Heart left ventricle (tissue), 16 donors: Measurements from ENCODE around the gene DNER. TPM values are rescaled to one million over a fixed set of nuclear protein-coding genes. Genes with fewer than 3 reads are reported as not detected.

Experiments used
- ATAC-seq, 4 donors: fragments of 200-7000 bp; cut with Tn5 transposase; one replicate each; pipeline ENCODE4 v1.9.1; 2020 to 2022; ENCODE audit warnings: moderate library complexity in 4 of 4, mild to moderate bottlenecking in 3 of 4, moderate number of reproducible peaks in 1 of 4
- DNase-seq, 5 donors: peaks; one replicate each; pipeline ENCODE4 v3.0.0-alpha.2; 2020
- H3K27ac ChIP-seq, 12 donors: fragments of 200-600 bp; sonication (generic) in 4 of 12; one replicate each; pipeline versions ENCODE4 v1.5.0 to v1.8.0; 2016 to 2022; ENCODE audit warnings: mild to moderate bottlenecking in 2 of 12
- H3K27me3 ChIP-seq, 9 donors: fragments of 200-600 bp; sonication (generic) in 2 of 9; one replicate each; pipeline versions ENCODE4 v1.5.1 to v1.8.0; 2016 to 2022; ENCODE audit warnings: mild to moderate bottlenecking in 3 of 9
- H3K36me3 ChIP-seq, 9 donors: fragments of 200-600 bp; sonication (generic) in 2 of 9; one replicate each; pipeline versions ENCODE4 v1.5.0 to v1.8.0; 2018 to 2022; ENCODE audit warnings: mild to moderate bottlenecking in 2 of 9
- H3K4me1 ChIP-seq, 12 donors: fragments of 200-600 bp; sonication (generic) in 4 of 12; one replicate each; pipeline versions ENCODE4 v1.5.0 to v1.8.0; 2016 to 2022; ENCODE audit warnings: mild to moderate bottlenecking in 3 of 12
- H3K4me3 ChIP-seq, 12 donors: fragments of 200-600 bp; sonication (generic) in 4 of 12; one replicate each; pipeline versions ENCODE4 v1.5.0 to v1.8.0; 2017 to 2022; ENCODE audit warnings: mild to moderate bottlenecking in 9 of 12, moderate library complexity in 4 of 12
- H3K9me3 ChIP-seq, 12 donors: fragments of 200-600 bp; sonication (generic) in 4 of 12; one replicate each; pipeline versions ENCODE4 v1.5.0 to v1.8.0; 2016 to 2022; ENCODE audit warnings: mild to moderate bottlenecking in 1 of 12
- POLR2A ChIP-seq, 2 donors: fragments of 450-650 bp; IDR thresholded peaks; one replicate each; pipeline ENCODE4 v1.6.1; 2017; ENCODE audit warnings: antibody characterized with exemption in 2 of 2, mild to moderate bottlenecking in 2 of 2, moderate library complexity in 2 of 2
- WGBS, 4 donors: extraction: QIAGEN DNeasy Blood & Tissue Kit in 2 of 4; methylation state at CpG; one replicate each; pipeline versions ENCODE4 v1.1.5 to v1.1.7; 2013 to 2018; 5-methylcytosine and 5-hydroxymethylcytosine counted together
- intact Hi-C, 10 donors: fragments of 100-400 bp; cut with DNase I; formaldehyde crosslinking; loops; one replicate each; pipeline versions ENCODE4 v1.11.1 to v1.14.2; 2022
- polyA plus RNA-seq, 2 donors: library from polyadenylated mRNA; stranded (reverse); fragments of 200-250 nt; gene quantifications; one replicate each; pipeline ENCODE4 v1.2.3, GENCODE V29; 2013
- total RNA-seq, 9 donors: library from RNA; depleted of rRNA in 2 of 9; stranded (reverse); fragments of >200 nt in 2 of 9; fragmentation: NEBNext Ultra II Directional in 3 of 9; extraction: Animal tissue kit (Norgen Biotek cat#: 25700) in 3 of 9; gene quantifications; one replicate each; pipeline versions ENCODE4 v1.1.0 to v1.2.4, GENCODE V29; 2016 to 2023
- TF ChIP-seq, protein P1 (sequence below), 12 donors: fragments of 200-600 bp; sonication (generic) in 4 of 12; IDR thresholded peaks; one replicate each; pipeline versions ENCODE4 v1.5.0 to v1.8.0; 2018 to 2022; ENCODE audit warnings: antibody characterized with exemption in 12 of 12, mild to moderate bottlenecking in 5 of 12
- donor health status: ischemic (EF 13 %, LVEDD 7.1; RV severe dilation, severe dysfunction).
- donor health status: healthy with polysubstance abuse.
- donor health status: DM: no; HTN: yes; CAD: no.
- donor health status: DM: no; HTN: no; CAD: no.
- donor health status: ischemic (EF 25% LVEDD 6.9; RV normal size, moderate dysfunction).
- donor health status: ischemic (EF 25% LVEDD 5.7; RV mildly dilated, moderate dysfunction).
- donor health status: healthy.
- donor health status: DM: yes; HTN: yes; CAD: no.
- donor health status: ischemic (EF 35%, LVEDD 5.7; RV mildly dilated, moderate dysfunction).
- donor health status: nonischemic (EF 11% LVEDD 7.7; RV severe dilation, severe dysfunction).
- donor health status: DM: yes; HTN: yes; CAD: no.
- donor health status: PGD.
- donor health status: ischemic (EF 29% LVEDD 5.4; RV normal size, mild dysfunction).
- donor health status: nonischemic (EF 23%, LVEDD 6.1; RV moderate dilation, normal function).

Gene DNER
- total and polyA plus RNA-seq, 11 donors = 0.19 to 3.3 (median 0.82) TPM

DNA sequence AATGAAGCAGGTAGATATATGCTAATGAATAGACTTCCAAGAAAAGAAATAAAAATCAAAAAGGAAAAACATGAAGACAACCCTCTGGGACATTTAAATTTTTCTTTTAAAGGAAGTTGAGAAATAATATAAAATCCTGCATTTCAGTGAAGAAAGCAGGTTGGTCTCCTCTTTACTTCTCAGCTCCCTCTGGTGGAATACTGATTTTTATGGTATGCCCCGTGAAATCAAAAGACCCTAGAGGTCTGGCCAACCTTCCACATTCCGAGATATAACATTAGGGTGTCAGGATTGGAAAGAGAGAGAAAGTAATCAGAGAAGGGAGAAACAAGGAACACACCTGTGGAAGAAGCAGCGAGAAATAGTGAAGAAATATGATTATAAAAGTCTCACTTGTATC lies 72.7 kb downstream of the DNER start:
- intact Hi-C loops = no loop called here
- H3K27ac ChIP-seq = no peak overlapping the region
- no peaks in the 10 kb centered on the region for H3K36me3 ChIP-seq
- peaks cover 0 to 2% (median 0%) of the 10 kb centered on the region in 9 donors for H3K27me3 ChIP-seq
- H3K4me1 ChIP-seq = no peaks in the 10 kb centered on the region
- DNase-seq = no peak
- WGBS, 4 donors = 55 to 61% (median 58%) methylated on average over 3 of the region's 3 CpGs
- H3K9me3 ChIP-seq = no peaks in the 10 kb centered on the region
- ATAC-seq = no peak
- TF ChIP-seq, protein P1, sequence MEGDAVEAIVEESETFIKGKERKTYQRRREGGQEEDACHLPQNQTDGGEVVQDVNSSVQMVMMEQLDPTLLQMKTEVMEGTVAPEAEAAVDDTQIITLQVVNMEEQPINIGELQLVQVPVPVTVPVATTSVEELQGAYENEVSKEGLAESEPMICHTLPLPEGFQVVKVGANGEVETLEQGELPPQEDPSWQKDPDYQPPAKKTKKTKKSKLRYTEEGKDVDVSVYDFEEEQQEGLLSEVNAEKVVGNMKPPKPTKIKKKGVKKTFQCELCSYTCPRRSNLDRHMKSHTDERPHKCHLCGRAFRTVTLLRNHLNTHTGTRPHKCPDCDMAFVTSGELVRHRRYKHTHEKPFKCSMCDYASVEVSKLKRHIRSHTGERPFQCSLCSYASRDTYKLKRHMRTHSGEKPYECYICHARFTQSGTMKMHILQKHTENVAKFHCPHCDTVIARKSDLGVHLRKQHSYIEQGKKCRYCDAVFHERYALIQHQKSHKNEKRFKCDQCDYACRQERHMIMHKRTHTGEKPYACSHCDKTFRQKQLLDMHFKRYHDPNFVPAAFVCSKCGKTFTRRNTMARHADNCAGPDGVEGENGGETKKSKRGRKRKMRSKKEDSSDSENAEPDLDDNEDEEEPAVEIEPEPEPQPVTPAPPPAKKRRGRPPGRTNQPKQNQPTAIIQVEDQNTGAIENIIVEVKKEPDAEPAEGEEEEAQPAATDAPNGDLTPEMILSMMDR (IDR thresholded peaks at IDR 0.05) = no peak
- TF ChIP-seq POLR2A (IDR thresholded peaks at IDR 0.05) = no peak
- no peak overlapping the region for H3K4me3 ChIP-seq

GRCh38 chr2:229640636-229641035 lies 73.7 kb downstream of the DNER start:
- Histone ChIP-seq H3K9me3 (no peaks in the 10 kb centered on the region), H3K4me3 (no peak overlapping the region), H3K36me3 (no peaks in the 10 kb centered on the region), H3K4me1 (no peaks in the 10 kb centered on the region), H3K27ac (no peak overlapping the region), H3K27me3 (peaks cover 0 to 8% (median 0%) of the 10 kb centered on the region in 9 donors)
- TF ChIP-seq, protein P1 (IDR thresholded peaks at IDR 0.05) = no peak
- TF ChIP-seq POLR2A (IDR thresholded peaks at IDR 0.05) = no peak
- DNase-seq = no peak
- ATAC-seq = no peak
- intact Hi-C loops = no loop called here
- WGBS, 4 donors = 89 to 94% (median 90%) methylated on average over 4 of the region's 4 CpGs

DNA sequence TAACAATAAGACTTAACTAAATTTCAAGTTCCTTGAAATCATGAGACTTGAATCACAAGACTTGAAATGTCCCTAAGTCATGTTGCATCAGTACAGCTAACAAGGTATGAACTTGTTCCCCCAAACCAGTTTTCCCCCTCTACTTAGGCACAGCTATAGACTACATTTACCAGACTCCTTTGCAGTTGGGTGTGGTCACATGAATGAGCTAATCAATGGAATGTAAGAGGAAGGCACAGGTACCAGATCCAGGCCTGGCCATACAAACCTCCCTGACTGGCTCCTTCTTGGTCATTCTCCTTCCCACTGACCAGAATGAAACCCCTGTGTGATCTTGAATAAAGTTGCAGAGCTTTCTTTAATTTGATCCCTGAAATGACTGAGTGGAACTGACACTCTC lies 77.8 kb downstream of the DNER start:
- H3K9me3 ChIP-seq = no peaks in the 10 kb centered on the region
- ATAC-seq = no peak
- intact Hi-C loops = no loop called here
- no peak overlapping the region for H3K4me3 ChIP-seq
- H3K4me1 ChIP-seq = no peaks in the 10 kb centered on the region
- TF ChIP-seq, protein P1 (IDR thresholded peaks at IDR 0.05) = no peak
- no peak for TF ChIP-seq POLR2A (IDR thresholded peaks at IDR 0.05)
- peaks cover 0 to 31% (median 4%) of the 10 kb centered on the region in 9 donors for H3K27me3 ChIP-seq
- H3K36me3 ChIP-seq = no peaks in the 10 kb centered on the region
- no peak overlapping the region for H3K27ac ChIP-seq
- DNase-seq = no peak

GRCh38 chr2:229635371-229635680 lies 79.0 kb downstream of the DNER start:
- TF ChIP-seq, protein P1 (IDR thresholded peaks at IDR 0.05) = no peak
- no peak for TF ChIP-seq POLR2A (IDR thresholded peaks at IDR 0.05)
- Histone ChIP-seq H3K27me3 (peaks cover 0 to 36% (median 4%) of the 10 kb centered on the region in 9 donors), H3K4me3 (no peak overlapping the region), H3K9me3 (no peaks in the 10 kb centered on the region), H3K27ac (no peak overlapping the region), H3K4me1 (no peaks in the 10 kb centered on the region), H3K36me3 (no peaks in the 10 kb centered on the region)
- ATAC-seq = no peak
- WGBS, 4 donors = 49 to 58% (median 55%) methylated on average over 1 of the region's 1 CpG
- intact Hi-C loops = no loop called here
- no peak for DNase-seq
